ENCODE results near the gene XAB2.

Gene XAB2

GRCh38 chr19:7620442-7621412 is 8.6 kb downstream of the XAB2 start:
- Histone ChIP-seq H2AFZ (ENCODE audit: low read depth, low read length) (no peak overlapping the region), H3K27me3 (ENCODE audit: insufficient read depth, low read length) (no peaks in the 10 kb centered on the region), H3K4me3 (ENCODE audit: low read length) (no peak overlapping the region), H3K36me3 (ENCODE audit: insufficient read depth, low read length) (peaks cover 60% of the 10 kb centered on the region), H3K4me1 (ENCODE audit: insufficient read depth, low read length) (no peaks in the 10 kb centered on the region), H3K9me3 (ENCODE audit: low read length) (no peaks in the 10 kb centered on the region)

- Histone ChIP-seq H3K27me3 (ENCODE audit: insufficient read depth, low read length) (no peaks in the 10 kb centered on the region), H3K9me3 (ENCODE audit: low read length) (no peaks in the 10 kb centered on the region), H3K36me3 (ENCODE audit: insufficient read depth, low read length) (peaks cover 57% of the 10 kb centered on the region), H3K4me3 (ENCODE audit: low read length) (no peak overlapping the region), H3K4me1 (ENCODE audit: insufficient read depth, low read length) (no peaks in the 10 kb centered on the region), H2AFZ (ENCODE audit: low read depth, low read length) (no peak overlapping the region)
Observed at GRCh38 chr19:7619671-7620441, 9.5 kb downstream of the XAB2 start.

- peaks cover 53% of the 10 kb centered on the region for H3K36me3 ChIP-seq (ENCODE audit: insufficient read depth, low read length)
- no peak overlapping the region for H3K4me3 ChIP-seq (ENCODE audit: low read length)
- no peaks in the 10 kb centered on the region for H3K9me3 ChIP-seq (ENCODE audit: low read length)
- H3K27me3 ChIP-seq (ENCODE audit: insufficient read depth, low read length), result no peaks in the 10 kb centered on the region
- no peak overlapping the region for H2AFZ ChIP-seq (ENCODE audit: low read depth, low read length)
- H3K4me1 ChIP-seq (ENCODE audit: insufficient read depth, low read length), result no peaks in the 10 kb centered on the region
Observed at GRCh38 chr19:7618771-7619510, 10.4 kb downstream of the XAB2 start.

- Histone ChIP-seq H2AFZ (ENCODE audit: low read depth, low read length) (no peak overlapping the region), H3K36me3 (ENCODE audit: insufficient read depth, low read length) (peaks cover 48% of the 10 kb centered on the region)
Observed at GRCh38 chr19:7618348-7618747, 11.0 kb downstream of the XAB2 start.

GRCh38 chr19:7617735-7618134 is 11.6 kb downstream of the XAB2 start:
- Histone ChIP-seq H3K27me3 (ENCODE audit: insufficient read depth, low read length) (no peaks in the 10 kb centered on the region), H3K36me3 (ENCODE audit: insufficient read depth, low read length) (peaks cover 43% of the 10 kb centered on the region), H3K9me3 (ENCODE audit: low read length) (no peaks in the 10 kb centered on the region), H3K4me3 (ENCODE audit: low read length) (no peak overlapping the region), H3K4me1 (ENCODE audit: insufficient read depth, low read length) (no peaks in the 10 kb centered on the region), H2AFZ (ENCODE audit: low read depth, low read length) (no peak overlapping the region)

More at GRCh38 chr19:7618348-7618747, 11.0 kb downstream of the XAB2 start:
- Histone ChIP-seq H3K27me3 (ENCODE audit: insufficient read depth, low read length) (no peaks in the 10 kb centered on the region), H3K9me3 (ENCODE audit: low read length) (no peaks in the 10 kb centered on the region), H3K4me3 (ENCODE audit: low read length) (no peak overlapping the region), H3K4me1 (ENCODE audit: insufficient read depth, low read length) (no peaks in the 10 kb centered on the region)

- Histone ChIP-seq H3K27me3 (ENCODE audit: insufficient read depth, low read length) (no peaks in the 10 kb centered on the region), H2AFZ (ENCODE audit: low read depth, low read length) (no peak overlapping the region), H3K36me3 (ENCODE audit: insufficient read depth, low read length) (peaks cover 40% of the 10 kb centered on the region), H3K4me1 (ENCODE audit: insufficient read depth, low read length) (no peaks in the 10 kb centered on the region), H3K9me3 (ENCODE audit: low read length) (no peaks in the 10 kb centered on the region), H3K4me3 (ENCODE audit: low read length) (no peak overlapping the region)
Observed at GRCh38 chr19:7617172-7617571, 12.2 kb downstream of the XAB2 start.

- no peaks in the 10 kb centered on the region for H3K27me3 ChIP-seq (ENCODE audit: insufficient read depth, low read length)
- peaks cover 40% of the 10 kb centered on the region for H3K36me3 ChIP-seq (ENCODE audit: insufficient read depth, low read length)
- H3K9me3 ChIP-seq (ENCODE audit: low read length), result no peaks in the 10 kb centered on the region
- no peaks in the 10 kb centered on the region for H3K4me1 ChIP-seq (ENCODE audit: insufficient read depth, low read length)
- H2AFZ ChIP-seq (ENCODE audit: low read depth, low read length), result no peak overlapping the region
- H3K4me3 ChIP-seq (ENCODE audit: low read length), result no peak overlapping the region
Observed at GRCh38 chr19:7614859-7615741, 14.2 kb downstream of the XAB2 start.

- H3K27me3 ChIP-seq (ENCODE audit: insufficient read depth, low read length), result no peaks in the 10 kb centered on the region
- H3K9me3 ChIP-seq (ENCODE audit: low read length), result no peaks in the 10 kb centered on the region
- H3K4me3 ChIP-seq (ENCODE audit: low read length), result no peak overlapping the region
Observed at GRCh38 chr19:7612282-7613274, 16.8 kb downstream of the XAB2 start.

GRCh38 chr19:7611541-7612279 is 17.6 kb downstream of the XAB2 start:
- Histone ChIP-seq H3K4me1 (ENCODE audit: insufficient read depth, low read length) (no peaks in the 10 kb centered on the region), H3K9me3 (ENCODE audit: low read length) (no peaks in the 10 kb centered on the region), H3K4me3 (ENCODE audit: low read length) (no peak overlapping the region), H3K36me3 (ENCODE audit: insufficient read depth, low read length) (peaks cover 31% of the 10 kb centered on the region), H2AFZ (ENCODE audit: low read depth, low read length) (no peak overlapping the region), H3K27me3 (ENCODE audit: insufficient read depth, low read length) (no peaks in the 10 kb centered on the region)

More at GRCh38 chr19:7612282-7613274, 16.8 kb downstream of the XAB2 start:
- Histone ChIP-seq H3K4me1 (ENCODE audit: insufficient read depth, low read length) (no peaks in the 10 kb centered on the region), H2AFZ (ENCODE audit: low read depth, low read length) (no peak overlapping the region), H3K36me3 (ENCODE audit: insufficient read depth, low read length) (peaks cover 34% of the 10 kb centered on the region)

- no peak overlapping the region for H3K4me3 ChIP-seq (ENCODE audit: low read length)
- no peaks in the 10 kb centered on the region for H3K4me1 ChIP-seq (ENCODE audit: insufficient read depth, low read length)
- H3K36me3 ChIP-seq (ENCODE audit: insufficient read depth, low read length), result peaks cover 26% of the 10 kb centered on the region
- H2AFZ ChIP-seq (ENCODE audit: low read depth, low read length), result no peak overlapping the region
- no peaks in the 10 kb centered on the region for H3K9me3 ChIP-seq (ENCODE audit: low read length)
- no peaks in the 10 kb centered on the region for H3K27me3 ChIP-seq (ENCODE audit: insufficient read depth, low read length)
Observed at GRCh38 chr19:7610491-7611240, 18.7 kb downstream of the XAB2 start.

Measured in neuron (in vitro differentiated cells).